ENCODE measurements around the gene LSR. TPM values are rescaled to one million over a fixed set of nuclear protein-coding genes. Genes with fewer than 3 reads are reported as not detected.

LSR gene
- total and polyA plus RNA-seq, 2 experiments from 2014 or later: 116 to 212 TPM

DNA sequence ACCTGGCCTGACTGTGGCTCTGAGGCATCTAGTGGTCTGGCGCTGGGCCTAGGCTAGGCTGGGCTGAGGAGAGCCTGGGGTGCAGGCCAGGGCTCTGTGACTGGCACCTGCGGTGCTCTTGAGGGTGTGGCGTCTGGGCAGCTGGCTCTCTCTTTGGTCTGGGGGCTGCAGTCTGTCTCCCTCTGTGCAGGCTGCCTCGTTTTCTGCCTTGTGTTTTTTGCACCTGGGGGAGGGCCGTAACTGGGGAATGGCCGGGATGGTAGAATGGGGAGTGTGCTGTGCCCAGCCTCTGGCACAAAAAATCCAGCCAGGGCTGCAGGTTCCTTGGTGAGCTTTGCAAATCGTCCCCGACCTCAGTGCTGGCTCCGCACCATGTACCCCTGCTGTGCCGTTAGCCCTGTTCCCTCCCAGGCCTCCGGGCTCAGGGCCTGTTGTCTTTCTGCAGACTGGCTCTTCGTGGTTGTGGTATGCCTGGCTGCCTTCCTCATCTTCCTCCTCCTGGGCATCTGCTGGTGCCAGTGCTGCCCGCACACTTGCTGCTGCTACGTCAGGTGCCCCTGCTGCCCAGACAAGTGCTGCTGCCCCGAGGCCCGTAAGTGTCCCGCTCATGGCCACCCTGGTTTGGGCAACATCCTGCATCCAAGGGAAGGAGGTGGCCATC lies 13.4 kb downstream of the LSR start:
- Mint-ChIP-seq H3K4me3 (no peak overlapping the region), H3K27ac (no peak overlapping the region), H3K4me1 (peaks cover 11% of the 10 kb centered on the region; the same call in 2 of the 3 replicates), H3K27me3 (ENCODE audit: insufficient read depth, low read depth, poor library complexity) (peaks cover 40% of the 10 kb centered on the region), H3K9me3 (no peaks in the 10 kb centered on the region), H3K36me3 (ENCODE audit: low read depth) (peaks cover 76% of the 10 kb centered on the region)
- DNase-seq (ENCODE audit: low spot score): no peak
- peaks cover 3% of the 10 kb centered on the region; the same call in 1 of the 2 replicates for H3K79me2 ChIP-seq (replicated peaks; ENCODE audit: insufficient read depth)
- no peaks in the 10 kb centered on the region for H3K9me2 ChIP-seq (ENCODE audit: insufficient read depth)
- no peaks in the 10 kb centered on the region for H3K27me3 ChIP-seq (ENCODE audit: insufficient read depth)
- TF ChIP-seq JUNB (IDR thresholded peaks at IDR 0.05; ENCODE audit: unreplicated experiment) (no peak), ZNF331 (CRISPR knock-in tag; IDR thresholded peaks at IDR 0.05; ENCODE audit: low read depth) (no peak), EZH2phosphoT487 (IDR thresholded peaks at IDR 0.05; ENCODE audit: unreplicated experiment) (no peak), NANOG (IDR thresholded peaks at IDR 0.05; ENCODE audit: borderline replicate concordance) (no peak), STAT1 (IDR thresholded peaks at IDR 0.05; ENCODE audit: unreplicated experiment) (no peak), EZH2 (IDR thresholded peaks at IDR 0.05; ENCODE audit: low read depth, unreplicated experiment) (no peak), ZNF114 (CRISPR knock-in tag; IDR thresholded peaks at IDR 0.05) (no peak), POLR2AphosphoS5 (IDR thresholded peaks at IDR 0.05; ENCODE audit: low read depth) (no peak; the same call in 1 of the 2 replicates), CREB1 (CRISPR knock-in tag; IDR thresholded peaks at IDR 0.05; ENCODE audit: low read depth) (no peak), ZNF462 (CRISPR knock-in tag; IDR thresholded peaks at IDR 0.05) (no peak), CTCF (conservative IDR thresholded peaks at IDR 0.05; ENCODE audit: low read depth in 2 of 2) (no peak)
- TF ChIP-seq, protein P1, sequence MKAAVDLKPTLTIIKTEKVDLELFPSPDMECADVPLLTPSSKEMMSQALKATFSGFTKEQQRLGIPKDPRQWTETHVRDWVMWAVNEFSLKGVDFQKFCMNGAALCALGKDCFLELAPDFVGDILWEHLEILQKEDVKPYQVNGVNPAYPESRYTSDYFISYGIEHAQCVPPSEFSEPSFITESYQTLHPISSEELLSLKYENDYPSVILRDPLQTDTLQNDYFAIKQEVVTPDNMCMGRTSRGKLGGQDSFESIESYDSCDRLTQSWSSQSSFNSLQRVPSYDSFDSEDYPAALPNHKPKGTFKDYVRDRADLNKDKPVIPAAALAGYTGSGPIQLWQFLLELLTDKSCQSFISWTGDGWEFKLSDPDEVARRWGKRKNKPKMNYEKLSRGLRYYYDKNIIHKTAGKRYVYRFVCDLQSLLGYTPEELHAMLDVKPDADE (IDR thresholded peaks at IDR 0.05): no peak
- TF ChIP-seq, protein P2, sequence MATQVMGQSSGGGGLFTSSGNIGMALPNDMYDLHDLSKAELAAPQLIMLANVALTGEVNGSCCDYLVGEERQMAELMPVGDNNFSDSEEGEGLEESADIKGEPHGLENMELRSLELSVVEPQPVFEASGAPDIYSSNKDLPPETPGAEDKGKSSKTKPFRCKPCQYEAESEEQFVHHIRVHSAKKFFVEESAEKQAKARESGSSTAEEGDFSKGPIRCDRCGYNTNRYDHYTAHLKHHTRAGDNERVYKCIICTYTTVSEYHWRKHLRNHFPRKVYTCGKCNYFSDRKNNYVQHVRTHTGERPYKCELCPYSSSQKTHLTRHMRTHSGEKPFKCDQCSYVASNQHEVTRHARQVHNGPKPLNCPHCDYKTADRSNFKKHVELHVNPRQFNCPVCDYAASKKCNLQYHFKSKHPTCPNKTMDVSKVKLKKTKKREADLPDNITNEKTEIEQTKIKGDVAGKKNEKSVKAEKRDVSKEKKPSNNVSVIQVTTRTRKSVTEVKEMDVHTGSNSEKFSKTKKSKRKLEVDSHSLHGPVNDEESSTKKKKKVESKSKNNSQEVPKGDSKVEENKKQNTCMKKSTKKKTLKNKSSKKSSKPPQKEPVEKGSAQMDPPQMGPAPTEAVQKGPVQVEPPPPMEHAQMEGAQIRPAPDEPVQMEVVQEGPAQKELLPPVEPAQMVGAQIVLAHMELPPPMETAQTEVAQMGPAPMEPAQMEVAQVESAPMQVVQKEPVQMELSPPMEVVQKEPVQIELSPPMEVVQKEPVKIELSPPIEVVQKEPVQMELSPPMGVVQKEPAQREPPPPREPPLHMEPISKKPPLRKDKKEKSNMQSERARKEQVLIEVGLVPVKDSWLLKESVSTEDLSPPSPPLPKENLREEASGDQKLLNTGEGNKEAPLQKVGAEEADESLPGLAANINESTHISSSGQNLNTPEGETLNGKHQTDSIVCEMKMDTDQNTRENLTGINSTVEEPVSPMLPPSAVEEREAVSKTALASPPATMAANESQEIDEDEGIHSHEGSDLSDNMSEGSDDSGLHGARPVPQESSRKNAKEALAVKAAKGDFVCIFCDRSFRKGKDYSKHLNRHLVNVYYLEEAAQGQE (IDR thresholded peaks at IDR 0.05; ENCODE audit: unreplicated experiment): no peak
- peaks cover 10% of the 10 kb centered on the region for H3F3A ChIP-seq (replicated peaks; ENCODE audit: low read depth)
- peak; percentile 4 for ATAC-seq
- no peak overlapping the region for H3K4me2 ChIP-seq
- H3K27ac ChIP-seq (ENCODE audit: low read depth): no peak overlapping the region
- H3K4me1 ChIP-seq (ENCODE audit: insufficient read depth): no peaks in the 10 kb centered on the region
- H3K4me3 ChIP-seq: no peak overlapping the region
- H4K20me1 ChIP-seq (replicated peaks; ENCODE audit: insufficient read depth): peaks cover 22% of the 10 kb centered on the region
- no peak overlapping the region for H2AFZ ChIP-seq
- H3K36me3 ChIP-seq (ENCODE audit: insufficient read depth): peaks cover 8% of the 10 kb centered on the region; the same call in 1 of the 2 replicates
